Sigmoid colon (tissue), 4 donors: ENCODE results near the gene IFIT1B.

Experiments
- EP300 ChIP-seq, 4 donors: sonication (generic); formaldehyde crosslinking; IDR thresholded peaks; one replicate each; pipeline ENCODE4 v1.6.1; 2017; ENCODE audit warnings: antibody characterized with exemption in 4 of 4
- POLR2AphosphoS5 ChIP-seq, 4 donors: sonication (generic); formaldehyde crosslinking; IDR thresholded peaks; one replicate each; pipeline ENCODE4 v1.6.1; 2017; ENCODE audit warnings: antibody characterized with exemption in 4 of 4
- TF ChIP-seq, protein P1 (sequence below), 4 experiments: fragments of 450-650 bp in 3 of 4; fragments of 200-600 bp in 1 of 4; IDR thresholded peaks; one replicate each; pipeline ENCODE4 v1.5.1; 2016 to 2019; ENCODE audit warnings: antibody characterized with exemption in 4 of 4, mild to moderate bottlenecking in 3 of 4, moderate library complexity in 2 of 4

DNA sequence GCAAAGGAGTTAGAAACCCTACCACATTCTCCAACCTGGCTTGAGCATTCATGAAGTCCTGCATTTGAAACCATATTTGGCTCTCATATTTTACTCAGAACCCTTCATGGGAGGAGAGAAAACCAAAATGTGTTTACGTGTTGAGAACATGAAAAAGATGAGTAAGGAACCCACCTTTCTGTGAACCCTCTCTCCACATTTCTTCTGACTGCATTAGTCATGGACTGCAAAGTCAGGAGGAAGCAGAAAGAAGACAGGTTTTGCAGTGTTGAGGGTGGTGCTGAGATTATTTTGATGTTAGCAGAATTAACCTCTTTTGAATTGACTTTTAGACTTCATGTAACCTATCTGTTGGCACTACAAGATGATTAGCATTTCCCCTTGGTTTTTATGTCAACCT lies 4.9 kb downstream of the IFIT1B start:
- TF ChIP-seq, protein P1, sequence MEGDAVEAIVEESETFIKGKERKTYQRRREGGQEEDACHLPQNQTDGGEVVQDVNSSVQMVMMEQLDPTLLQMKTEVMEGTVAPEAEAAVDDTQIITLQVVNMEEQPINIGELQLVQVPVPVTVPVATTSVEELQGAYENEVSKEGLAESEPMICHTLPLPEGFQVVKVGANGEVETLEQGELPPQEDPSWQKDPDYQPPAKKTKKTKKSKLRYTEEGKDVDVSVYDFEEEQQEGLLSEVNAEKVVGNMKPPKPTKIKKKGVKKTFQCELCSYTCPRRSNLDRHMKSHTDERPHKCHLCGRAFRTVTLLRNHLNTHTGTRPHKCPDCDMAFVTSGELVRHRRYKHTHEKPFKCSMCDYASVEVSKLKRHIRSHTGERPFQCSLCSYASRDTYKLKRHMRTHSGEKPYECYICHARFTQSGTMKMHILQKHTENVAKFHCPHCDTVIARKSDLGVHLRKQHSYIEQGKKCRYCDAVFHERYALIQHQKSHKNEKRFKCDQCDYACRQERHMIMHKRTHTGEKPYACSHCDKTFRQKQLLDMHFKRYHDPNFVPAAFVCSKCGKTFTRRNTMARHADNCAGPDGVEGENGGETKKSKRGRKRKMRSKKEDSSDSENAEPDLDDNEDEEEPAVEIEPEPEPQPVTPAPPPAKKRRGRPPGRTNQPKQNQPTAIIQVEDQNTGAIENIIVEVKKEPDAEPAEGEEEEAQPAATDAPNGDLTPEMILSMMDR (IDR thresholded peaks at IDR 0.05) = no peak
- TF ChIP-seq EP300 (IDR thresholded peaks at IDR 0.05) (no peak), POLR2AphosphoS5 (IDR thresholded peaks at IDR 0.05) (no peak)
